Inflammatory macrophage treated with lipopolysaccharide for 4 hours (primary cell): ENCODE measurements around the gene C14orf93.
"Not testable (repeated sequence)": the region's sequence is repeated elsewhere in the genome, so short reads cannot be mapped to it uniquely, and the experiment has no call there.

Source experiments
- DNase-seq: peaks from one replicate; pipeline ENCODE4 v3.0.0-alpha.2; 2020

Gene C14orf93

DNA sequence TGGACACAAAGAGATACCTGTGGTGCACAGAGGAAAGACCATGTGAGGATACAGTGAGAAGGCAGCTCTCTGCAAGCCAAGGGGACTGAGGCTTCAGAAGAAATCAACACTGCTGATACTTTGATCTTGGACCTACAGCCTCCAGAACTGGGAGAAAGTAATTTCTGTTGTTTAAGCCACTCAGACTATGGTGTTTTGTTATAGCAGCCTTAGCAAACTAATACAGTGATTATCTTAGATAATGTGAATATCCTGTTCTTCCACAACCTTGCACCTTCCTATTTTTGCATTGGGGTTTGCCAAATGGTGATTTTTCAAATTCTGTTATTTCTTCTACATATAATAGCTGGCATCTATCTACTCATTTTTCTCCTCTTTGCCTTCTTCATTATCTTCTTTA, 8.2 kb upstream of the C14orf93 start:
- no peak for DNase-seq

DNA sequence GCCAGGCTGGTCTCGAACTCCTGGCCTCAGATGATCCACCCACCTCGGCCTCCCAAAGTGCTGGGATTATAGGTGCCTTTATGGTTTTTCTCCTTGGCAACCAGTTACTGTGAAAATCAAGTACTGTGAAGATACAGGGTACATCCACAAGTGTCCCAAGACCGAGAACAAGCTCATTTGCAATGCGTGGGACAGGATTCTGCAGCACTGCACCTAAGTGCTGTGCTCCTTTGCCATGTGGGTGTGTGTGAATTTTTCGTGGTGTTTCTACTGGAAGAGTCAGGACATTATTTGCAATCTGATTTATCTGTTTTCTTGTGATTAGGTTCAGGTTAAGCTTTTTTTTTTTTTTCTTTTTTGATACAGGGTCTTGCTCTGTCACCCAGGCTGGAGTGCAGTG, 7.1 kb upstream of the C14orf93 start:
- no peak for DNase-seq

DNA sequence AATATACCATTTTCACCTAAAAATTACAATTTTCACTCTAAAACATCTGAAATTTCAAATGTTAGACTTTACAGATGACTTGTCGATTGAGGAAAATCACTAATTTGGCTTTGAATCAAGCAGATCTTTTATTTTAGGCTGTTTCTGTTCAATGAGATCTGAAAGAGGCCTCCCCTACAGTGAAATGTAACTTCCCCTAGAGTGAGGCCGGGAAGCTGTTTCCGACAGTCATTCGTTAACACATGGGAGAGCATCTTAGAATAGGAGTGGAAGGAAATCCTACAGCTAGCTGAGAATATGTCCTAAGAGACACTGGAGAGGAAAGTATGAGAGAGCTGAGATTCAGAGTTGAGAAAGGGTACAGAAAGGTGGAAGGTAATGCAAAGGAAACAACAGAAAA, 5.7 kb upstream of the C14orf93 start:
- DNase-seq = no peak

DNA sequence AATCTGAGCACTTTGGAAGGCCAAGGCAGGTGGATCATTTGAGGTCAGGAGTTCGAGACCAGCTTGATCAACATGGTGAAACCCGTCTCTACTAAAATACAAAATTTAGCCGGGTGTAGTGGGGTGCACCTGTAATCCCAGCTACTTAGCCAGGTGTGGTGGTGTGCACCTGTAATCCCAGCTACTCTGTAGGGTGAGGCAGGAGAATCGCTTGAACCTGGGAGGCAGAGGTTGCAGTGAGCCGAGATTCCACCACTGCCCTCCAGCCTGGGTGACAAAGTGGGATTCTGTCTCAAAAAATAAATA, 3.8 kb upstream of the C14orf93 start:
- not testable (repeated sequence) for DNase-seq

DNA sequence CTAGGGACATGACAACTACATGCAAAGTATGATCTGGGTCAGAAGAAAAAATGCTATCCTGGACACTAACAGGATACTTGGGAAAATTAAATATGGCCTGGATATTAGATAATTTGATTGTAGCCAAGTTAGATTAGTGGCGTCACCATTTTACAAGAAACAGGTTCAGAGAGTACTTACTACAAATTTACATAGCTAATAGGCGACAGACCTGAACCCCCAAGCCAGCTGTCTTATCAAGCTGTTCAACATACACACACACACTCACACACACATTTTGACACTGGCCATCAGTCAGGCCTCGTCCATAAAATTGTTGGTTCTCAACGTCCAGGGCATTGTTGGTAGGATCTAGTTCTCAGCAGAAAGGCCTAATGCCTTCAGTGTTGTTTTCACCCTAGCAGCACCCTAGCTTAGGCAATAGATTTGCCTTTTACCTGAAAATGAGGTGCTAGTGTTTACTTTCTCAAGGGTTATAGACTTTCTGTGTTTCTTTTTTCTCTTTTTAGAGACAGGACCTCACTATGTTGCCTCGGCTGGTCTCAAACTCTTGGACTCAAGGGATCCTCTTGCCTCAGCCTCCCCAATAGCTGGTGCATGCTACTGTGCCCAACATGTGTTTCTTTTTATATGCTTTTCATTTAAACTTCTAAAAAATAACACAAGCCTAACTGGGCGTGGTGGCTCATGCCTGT, 3.3 kb upstream of the C14orf93 start:
- DNase-seq = no peak

DNA sequence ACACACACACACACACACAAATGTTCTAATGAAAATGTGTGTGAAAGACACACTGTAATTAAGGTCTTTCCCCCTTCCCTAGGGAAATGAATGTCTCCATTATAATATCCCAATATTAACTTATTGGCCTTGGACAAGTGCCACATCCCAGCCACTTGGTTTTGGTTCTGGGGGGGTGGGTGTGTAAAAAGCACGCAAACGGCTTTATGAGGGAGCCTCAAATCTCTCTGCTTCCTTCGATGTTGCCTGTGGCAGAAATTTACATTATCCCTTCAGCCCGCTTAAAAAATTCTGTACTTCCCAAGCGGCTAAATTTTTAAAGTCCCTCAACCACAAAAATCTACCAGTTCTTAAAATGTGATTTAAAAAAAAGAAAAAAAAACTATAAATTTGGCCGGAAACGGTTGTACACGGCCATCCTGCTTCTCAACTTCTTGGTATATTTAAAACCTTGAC, 432 bp downstream of the C14orf93 start:
- DNase-seq = no peak

DNA sequence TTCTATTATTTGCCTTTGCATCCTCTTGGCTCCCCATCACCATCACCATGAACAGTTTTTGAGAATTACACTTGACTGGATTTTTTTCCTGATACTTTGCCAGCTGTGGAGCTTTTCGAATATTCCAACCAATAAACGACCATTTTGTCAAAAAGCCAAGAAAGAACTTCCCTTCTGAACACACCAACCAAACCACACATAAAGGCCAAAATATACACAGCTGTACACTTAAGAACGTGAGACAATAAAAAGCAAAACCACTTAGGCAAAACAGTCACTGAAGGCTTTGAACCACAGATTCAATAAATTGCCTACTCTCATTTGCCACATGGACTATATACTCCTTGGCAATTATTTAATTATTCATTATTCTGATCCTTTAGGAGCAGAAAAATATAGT, 1.1 kb downstream of the C14orf93 start:
- peak; percentile 21 for DNase-seq

DNA sequence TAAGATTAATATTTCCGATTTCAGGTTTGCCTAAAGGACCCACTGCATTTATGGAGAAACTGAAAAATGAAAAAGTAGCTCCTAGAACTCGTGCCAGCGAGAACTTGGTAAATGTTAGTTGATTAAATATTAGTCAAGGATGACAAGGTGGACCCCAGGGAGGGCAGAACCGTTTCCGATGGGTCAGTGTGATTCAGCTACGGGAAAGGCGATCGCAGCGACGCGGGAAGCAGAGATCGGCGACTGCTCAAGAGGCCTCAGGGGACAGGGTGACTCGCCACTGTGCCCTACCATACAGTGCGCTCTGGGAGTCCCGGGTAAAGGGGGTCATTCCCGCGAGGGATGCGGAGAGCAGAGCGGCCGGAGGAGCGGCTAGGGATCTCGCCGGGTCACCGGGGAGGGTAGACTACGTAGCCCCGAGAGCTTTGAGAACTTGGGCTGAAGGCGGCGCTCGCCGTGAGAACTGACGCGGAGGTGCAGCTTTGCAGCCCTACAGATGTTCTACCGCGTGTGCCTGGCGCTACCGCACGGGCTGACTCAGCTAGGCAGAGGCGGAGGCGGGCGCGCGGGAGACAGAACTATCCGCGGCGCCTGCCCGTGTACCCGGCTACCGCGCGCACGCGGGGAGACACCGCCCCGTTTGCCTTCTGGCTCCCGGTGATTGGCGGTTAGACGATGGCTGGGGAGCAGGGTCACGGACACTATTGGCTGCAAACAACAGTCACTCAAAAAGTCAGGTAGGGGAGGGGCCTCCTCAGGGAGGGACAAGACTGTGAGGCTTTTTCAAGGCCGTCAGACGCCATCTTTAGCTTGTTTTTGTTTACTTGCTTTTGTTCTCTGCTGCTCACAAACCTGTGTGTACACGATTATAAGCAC, 3.2 kb downstream of the C14orf93 start:
- peak; percentile 97 for DNase-seq

DNA sequence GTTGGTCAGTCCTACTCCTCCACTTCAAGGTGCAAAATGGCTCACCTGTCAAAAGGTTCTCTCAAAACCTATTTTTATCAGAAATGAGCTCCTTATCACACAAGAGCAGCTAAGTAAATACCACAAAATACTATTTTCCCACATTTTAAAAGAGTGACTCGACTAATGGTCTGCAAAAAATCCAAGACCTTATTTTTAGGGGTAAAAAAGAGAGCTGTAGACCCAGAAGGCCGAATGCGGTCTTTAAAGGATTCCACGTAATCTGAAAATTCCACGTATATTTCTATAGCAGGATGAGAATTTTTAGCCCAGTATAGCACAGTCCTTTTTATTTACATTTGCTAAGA, 3.8 kb downstream of the C14orf93 start:
- no peak for DNase-seq

DNA sequence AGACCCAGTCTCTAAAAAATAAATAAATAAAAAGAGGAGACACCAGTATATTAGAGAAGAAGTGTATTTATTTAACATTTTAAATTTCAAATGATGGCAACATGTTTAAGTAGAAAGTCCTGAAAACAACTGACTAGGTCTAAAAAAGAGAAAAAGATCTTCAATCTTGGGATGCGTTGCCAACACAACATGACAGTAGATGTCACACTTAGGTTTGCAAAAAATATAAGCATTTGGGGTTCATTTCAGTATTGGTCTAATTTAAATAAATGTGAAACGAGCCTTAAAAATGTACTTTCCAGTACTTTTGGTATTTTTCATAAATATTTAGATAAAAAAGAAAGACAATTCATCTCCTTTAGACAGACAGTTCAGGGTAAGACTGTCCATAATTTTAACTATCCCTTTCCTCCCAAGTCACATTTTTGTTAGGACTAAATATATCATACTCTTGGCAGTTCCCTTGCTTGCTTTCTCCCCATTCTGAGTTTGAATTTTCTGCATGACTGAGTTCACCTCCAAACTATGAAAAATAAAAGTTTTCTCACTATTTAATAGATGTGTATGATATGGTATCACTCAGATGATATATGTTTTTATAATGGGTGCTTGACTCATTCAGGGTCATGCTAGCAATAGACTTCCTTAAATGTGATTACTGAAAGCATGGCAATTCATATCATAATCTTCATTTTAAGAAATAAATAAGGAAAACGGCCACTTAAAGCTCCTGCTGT, 4.3 kb downstream of the C14orf93 start:
- DNase-seq = peak; percentile 37

DNA sequence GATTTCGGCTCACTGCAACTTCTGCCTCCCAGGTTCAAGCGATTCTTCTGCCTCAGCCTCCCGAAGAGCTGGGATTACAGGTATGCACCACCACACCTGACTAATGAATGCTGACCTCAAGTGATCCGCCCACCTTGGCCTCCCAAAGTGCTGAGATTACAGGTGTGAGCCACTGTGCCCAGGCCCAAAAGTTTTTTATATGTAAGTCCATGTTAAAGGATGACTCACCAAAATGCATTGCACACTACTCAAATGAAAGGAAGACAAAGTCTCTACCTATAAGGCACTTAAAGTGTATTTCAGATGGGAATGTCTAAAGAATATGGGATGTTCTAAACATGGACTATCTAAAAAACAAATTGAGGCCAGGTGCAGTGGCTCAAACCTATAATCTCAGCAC, 5.7 kb downstream of the C14orf93 start:
- not testable (repeated sequence) for DNase-seq

DNA sequence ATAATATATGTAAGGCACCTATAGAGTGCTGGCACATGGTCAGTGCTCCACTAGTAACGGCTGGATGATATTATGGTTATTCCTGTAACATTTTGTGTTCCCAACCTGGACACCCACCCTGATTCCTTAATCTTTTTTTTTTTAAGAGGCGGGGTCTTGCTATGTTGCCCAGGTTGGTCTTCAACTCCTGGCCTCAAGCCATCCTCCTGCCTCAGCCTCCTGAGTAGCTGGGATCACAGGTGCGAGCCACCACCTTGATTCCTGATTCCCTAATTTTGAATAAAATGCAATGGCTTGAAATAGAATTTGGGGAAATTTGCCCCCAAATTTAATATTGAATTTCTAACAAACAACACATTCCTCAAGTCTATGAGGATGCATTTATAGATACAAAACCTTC, 7.4 kb downstream of the C14orf93 start:
- no peak for DNase-seq

DNA sequence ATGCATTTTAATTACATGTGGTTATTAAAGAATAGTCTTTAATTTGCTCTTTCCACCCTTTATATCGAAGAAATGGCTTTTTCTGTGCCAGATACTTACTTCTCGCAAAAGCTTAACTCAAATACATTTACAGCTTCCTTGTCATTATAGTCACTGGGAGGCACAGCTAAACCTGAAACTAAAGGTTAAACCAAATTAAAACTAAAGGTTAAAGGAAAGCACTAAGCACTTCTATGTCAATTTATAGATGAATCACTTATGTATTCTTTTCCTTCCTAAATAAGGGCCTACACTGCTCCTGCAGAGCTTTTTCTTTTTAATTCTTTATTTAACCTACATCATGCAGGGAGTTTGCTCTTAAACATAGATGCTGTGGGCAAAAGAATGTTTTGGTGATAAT, 9.1 kb downstream of the C14orf93 start:
- no peak for DNase-seq

DNA sequence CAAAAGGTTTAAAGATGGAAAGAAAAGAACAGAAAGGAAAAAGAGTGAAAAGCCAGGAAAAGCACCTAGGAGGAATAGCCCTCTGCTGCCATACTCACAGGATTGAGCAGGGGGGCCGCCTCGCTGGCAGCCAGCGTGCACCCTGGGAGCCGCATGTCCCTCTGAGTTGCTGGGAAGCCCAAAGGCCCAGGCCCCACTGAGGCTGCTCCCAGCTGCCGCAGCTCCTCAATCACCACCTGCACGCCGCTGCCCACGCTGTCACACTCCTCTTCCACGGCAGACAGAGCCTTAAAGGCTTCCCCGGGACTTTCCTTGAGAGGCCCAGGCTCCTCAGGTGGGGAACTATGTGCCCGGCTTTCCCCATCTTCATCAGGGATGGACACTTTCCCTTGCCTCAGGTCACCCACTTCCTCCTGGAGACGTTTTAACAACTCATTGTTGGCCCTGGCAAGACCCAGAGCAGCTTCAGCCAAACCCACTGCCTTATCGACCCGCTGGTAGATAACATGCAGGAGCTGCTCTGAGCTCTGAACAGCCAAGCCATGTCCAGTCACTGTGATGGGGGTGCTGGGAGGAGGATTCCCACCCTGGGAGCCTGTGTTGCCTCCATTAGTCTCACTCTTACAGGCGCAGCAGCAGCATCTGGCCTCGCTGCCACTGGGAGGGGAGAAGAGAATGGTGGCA, 11.5 kb downstream of the C14orf93 start:
- DNase-seq = no peak

DNA sequence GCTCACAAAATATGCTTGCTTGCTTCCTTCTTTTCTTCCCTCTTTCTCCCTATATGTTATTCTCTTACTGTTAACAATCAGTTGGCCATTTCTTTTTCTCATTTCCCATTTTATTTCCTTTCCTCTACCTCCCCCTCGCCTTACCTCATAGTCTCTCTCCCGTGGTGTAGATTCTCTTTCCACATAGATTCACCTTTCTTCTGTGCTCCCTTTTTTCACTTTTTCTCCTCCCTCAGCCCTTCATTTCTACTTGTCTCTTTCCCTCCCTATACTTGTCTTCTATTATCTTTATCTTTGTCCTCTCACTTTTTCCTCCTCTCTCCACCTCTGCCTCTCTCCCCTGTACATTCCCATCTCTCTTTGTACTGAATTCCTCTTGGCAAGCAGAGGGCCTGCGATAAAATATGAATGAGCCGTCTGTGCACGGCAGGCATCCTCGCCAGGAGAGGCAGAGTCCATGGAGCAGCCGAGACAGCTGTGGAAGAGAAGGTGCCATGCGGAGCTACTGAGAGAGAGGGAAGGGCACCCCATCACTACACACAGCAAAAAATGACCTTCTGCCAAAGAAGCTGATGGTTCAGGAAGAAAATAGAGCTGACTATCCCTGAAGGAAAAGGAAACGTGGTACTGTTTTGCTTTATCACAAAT, 12.1 kb downstream of the C14orf93 start:
- DNase-seq = no peak

DNA sequence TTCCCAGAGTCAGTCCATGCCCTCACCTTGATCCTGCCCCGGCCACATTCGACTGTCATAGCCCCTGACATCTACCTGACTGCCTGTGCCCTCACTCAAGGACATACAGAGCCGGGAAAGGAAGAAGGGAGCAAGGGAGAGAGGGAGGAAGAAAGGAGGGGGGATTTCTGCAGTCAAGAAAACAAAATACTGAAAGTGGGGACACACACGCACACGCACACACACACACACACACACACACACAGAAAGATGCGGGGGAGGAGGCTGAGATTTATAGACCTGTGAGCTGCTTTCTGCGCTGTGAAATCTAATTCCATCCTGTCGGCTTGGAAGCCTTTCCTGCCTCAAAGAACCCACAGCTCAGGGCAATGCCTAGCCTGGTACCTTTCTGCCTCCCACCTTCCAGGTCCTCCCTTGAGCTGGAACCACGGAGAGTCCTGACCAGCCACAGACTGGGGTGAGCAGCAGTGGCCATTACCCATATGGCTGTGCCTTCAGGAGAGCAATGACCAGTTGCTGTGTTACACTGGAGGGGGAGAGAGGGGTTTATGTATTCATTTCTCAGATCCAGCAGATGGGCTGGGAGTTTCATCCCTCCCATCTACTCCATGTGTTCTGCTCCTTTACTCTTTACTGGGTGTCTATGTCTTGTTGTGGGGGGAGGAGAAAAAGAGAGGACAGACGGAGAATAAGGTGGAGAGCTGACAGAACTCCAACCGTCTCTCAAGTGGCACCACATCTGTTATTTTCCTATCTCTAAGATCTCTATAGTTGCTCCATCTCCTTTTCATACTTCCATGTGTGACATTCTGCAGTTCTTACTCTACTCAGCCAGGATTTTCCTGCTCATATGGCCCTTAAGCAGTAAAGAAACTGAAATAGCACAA, 12.9 kb downstream of the C14orf93 start:
- DNase-seq = no peak

DNA sequence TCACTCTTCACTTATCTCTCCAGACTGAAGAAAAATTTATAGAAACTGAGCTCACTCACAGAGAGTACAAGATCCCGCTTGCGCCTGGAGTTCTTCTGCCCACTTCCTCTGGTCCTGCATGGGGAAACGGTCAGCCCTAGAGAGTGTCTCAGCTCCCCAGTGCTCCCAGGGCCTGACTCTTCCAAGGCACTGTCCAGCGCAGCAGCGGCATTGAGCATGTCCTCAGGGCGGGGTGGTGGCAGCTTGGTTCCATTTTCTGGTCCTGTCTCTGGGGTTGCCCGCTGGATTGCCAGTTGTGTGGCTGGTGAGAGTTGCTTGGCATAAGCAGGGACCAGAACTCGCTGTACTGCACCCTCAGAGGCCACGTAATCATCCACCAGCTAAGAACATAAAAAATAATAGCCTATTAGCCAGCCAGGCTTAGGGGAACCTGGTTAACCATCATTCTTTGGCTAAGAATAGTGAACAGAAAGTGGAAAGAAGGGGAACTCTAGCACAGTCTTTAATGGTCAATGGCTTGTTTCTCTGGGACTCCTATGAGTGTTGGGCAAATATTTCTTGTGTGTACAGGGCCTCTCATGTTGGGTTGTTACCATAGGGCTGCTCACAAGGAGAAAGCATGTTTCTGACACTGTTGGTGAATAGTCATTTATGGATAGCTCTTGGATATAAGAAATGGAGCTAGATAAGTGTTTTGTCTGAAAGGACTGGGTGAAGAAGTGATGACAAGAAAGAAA, 13.9 kb downstream of the C14orf93 start:
- DNase-seq = no peak

DNA sequence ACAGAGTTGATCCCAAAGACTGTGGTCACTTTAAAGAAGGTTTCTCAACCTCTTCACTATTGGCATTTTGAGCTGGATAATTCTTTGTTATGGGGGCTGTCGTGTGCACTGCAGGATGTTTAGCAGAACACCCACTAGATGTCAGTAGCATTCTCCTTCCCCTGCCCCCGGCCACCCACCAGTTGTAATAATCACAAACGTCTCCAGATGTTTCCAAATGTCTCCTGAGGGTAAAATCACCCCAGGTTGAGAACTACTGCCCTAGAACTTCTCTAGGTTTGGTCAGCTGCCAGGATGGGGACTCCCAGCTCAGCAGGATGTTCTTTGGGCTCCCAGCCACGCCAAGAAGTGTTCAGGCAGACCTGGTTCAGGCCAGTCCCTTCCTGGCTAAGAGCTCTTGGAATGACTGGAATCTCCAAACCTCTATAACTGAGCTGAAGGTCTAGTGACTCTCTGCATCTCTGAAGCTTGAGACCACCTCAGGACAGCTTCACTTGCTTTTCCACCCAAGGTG, 15.1 kb downstream of the C14orf93 start:
- DNase-seq = peak; percentile 21

DNA sequence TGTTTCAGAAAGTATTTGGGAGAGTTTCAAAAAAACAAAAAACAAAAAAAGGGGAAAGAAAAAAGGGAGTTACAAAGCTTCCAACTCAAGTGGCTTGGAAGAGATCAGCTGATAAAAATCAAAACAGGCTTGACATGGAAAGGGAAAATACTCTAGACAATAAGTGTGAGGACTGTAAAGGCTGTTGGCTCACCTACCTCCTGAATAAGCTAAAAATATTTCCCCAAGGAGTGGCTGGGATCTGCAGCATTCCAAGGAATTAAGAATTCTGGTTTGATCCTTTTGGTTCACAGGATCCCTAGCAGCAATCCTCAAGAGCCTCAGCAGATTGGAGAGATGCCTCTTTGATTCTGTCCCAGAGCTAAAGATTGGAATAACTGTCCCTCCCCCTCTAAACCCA, 16.4 kb downstream of the C14orf93 start:
- no peak for DNase-seq

DNA sequence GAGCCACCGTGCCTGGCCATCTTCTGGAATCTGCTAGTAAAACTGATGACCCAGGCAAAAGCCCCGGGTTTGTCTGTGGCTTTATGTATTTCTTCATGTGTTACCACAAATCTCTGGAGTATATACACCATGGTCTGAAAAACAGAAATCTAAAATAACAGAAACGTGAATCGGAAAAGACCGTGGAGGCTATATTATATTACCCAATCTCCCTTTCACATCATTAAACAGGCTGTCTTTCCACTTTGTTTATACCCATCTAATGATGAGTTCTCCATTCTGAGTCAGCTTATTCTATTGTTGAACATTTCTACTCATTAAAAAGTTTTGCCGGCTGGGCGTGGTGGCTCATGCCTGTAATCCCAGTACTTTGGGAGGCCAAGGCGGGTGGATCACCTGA, 18.1 kb downstream of the C14orf93 start:
- DNase-seq = no peak

DNA sequence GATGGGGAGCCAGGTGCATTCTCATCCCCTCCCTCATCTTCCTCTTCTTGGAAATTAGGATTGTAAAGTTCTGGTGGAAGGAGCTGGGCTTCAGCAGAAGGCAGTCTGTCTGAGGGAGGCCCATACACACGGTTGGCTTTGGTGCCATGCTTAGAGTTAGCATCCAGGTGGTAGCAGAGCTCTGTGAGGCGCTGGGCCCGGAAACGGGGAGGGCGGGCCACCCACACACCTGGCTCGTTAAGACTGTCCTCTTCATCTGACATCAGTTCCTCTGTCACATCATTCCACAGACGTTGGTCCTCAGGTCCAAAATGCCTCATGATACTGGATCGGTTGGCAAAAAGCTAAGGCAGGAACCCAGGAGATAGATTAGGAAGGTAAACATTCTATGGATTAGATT, 22.7 kb downstream of the C14orf93 start:
- no peak for DNase-seq
